H1 (cell line): ENCODE measurements around the gene UBE2M. TPM values are rescaled to one million over a fixed set of nuclear protein-coding genes. Genes with fewer than 3 reads are reported as not detected.

Experiments
- CTCF ChIA-PET: fragments of 300-600 bp; sonication (Branson Sonifier 250); formaldehyde crosslinking; loops from one replicate; lab custom pipeline; 2021; ENCODE audit not compliant: partially characterized antibody; lab: Charles Lee
- POLR2A ChIA-PET: fragments of 300-600 bp; sonication (Branson Sonifier 250); formaldehyde crosslinking; loops from one replicate; lab custom pipeline; 2021; ENCODE audit warnings: inconsistent platforms; ENCODE audit not compliant: partially characterized antibody; lab: Charles Lee
- DNase-seq, 2 experiments: peaks; one replicate each; pipeline versions ENCODE4 v3.0.0 to v3.0.0-alpha.2; 2010 to 2022; ENCODE audit warnings: low spot score in 2 of 2, low read depth in 1 of 2, mixed read lengths in 1 of 2
- FAIRE-seq: peaks from 2 replicates; lab custom pipeline; 2011; peaks lifted over from hg19 to GRCh38; lab: Jason Lieb, UNC
- H2AFZ ChIP-seq: 2 replicates; pipeline ENCODE4 v1.8.1; 2012; ENCODE audit warnings: low read length, inconsistent platforms
- H2AK5ac ChIP-seq: 2 replicates; pipeline ENCODE4 v1.6.1; 2013; ENCODE audit warnings: low read depth, low read length
- H2BK120ac ChIP-seq: replicated peaks from 2 replicates; pipeline ENCODE3; 2013; ENCODE audit warnings: low read depth, low read length, inconsistent platforms
- H2BK12ac ChIP-seq: 2 replicates; pipeline ENCODE4 v1.6.1; 2013; ENCODE audit warnings: low read depth, low read length
- H2BK15ac ChIP-seq: 2 replicates; pipeline ENCODE4 v1.6.1; 2013; ENCODE audit warnings: low read length
- H2BK20ac ChIP-seq: 2 replicates; pipeline ENCODE4 v1.6.1; 2013; ENCODE audit warnings: low read length
- H2BK5ac ChIP-seq: 2 replicates; pipeline ENCODE4 v1.6.1; 2013; ENCODE audit warnings: low read depth, low read length
- H3K14ac ChIP-seq: 2 replicates; pipeline ENCODE4 v1.6.1; 2013; ENCODE audit warnings: inconsistent platforms; ENCODE audit not compliant: insufficient read length
- H3K18ac ChIP-seq: 2 replicates; pipeline ENCODE4 v1.6.1; 2013; ENCODE audit warnings: low read length; ENCODE audit errors: extremely low read depth
- H3K23ac ChIP-seq: 2 replicates; pipeline ENCODE4 v1.6.1; 2013; ENCODE audit warnings: inconsistent platforms; ENCODE audit not compliant: insufficient read length
- H3K23me2 ChIP-seq: 2 replicates; pipeline ENCODE4 v1.6.1; 2013; ENCODE audit warnings: low read depth, low read length
- H3K27ac ChIP-seq: 2 replicates; pipeline ENCODE4 v1.6.1; 2011; ENCODE audit warnings: low read depth, low read length, inconsistent platforms
- H3K27me3 ChIP-seq, 4 experiments: replicated peaks in 1 of 4; 1 replicate in 1 of 4; 2 replicates in 3 of 4; pipeline versions ENCODE4 v1.6.1 to v1.8.1; 2011 to 2013; ENCODE audit warnings: low read length in 3 of 4, mild to moderate bottlenecking in 3 of 4, inconsistent platforms in 2 of 4, mixed read lengths in 2 of 4, moderate library complexity in 1 of 4; ENCODE audit not compliant: control insufficient read depth in 3 of 4, insufficient read depth in 3 of 4; ENCODE audit errors: extremely low read depth in 1 of 4
- H3K36me3 ChIP-seq, 4 experiments: 2 replicates each; pipeline versions ENCODE4 v1.6.1 to v1.8.1; 2011 to 2013; ENCODE audit warnings: mild to moderate bottlenecking in 4 of 4, low read length in 3 of 4, moderate library complexity in 2 of 4, control low read depth in 1 of 4, inconsistent platforms in 1 of 4; ENCODE audit not compliant: insufficient read depth in 4 of 4, control insufficient read depth in 2 of 4
- H3K4ac ChIP-seq: replicated peaks from 2 replicates; pipeline ENCODE3; 2013; ENCODE audit warnings: low read length, low read depth, mixed read lengths, inconsistent platforms; ENCODE audit not compliant: insufficient read length
- H3K4me1 ChIP-seq, 4 experiments: replicated peaks in 1 of 4; 1 replicate in 1 of 4; 2 replicates in 3 of 4; pipeline versions ENCODE4 v1.6.1 to v1.8.1; 2011 to 2013; ENCODE audit warnings: low read length in 3 of 4, inconsistent platforms in 2 of 4, mixed read lengths in 1 of 4; ENCODE audit not compliant: insufficient read depth in 4 of 4, control insufficient read depth in 3 of 4
- H3K4me2 ChIP-seq, 2 experiments: 2 replicates each; pipeline versions ENCODE4 v1.6.1 to v1.8.1; 2011 to 2013; ENCODE audit warnings: low read depth in 2 of 2, low read length in 2 of 2, control low read depth in 1 of 2, inconsistent platforms in 1 of 2, mild to moderate bottlenecking in 1 of 2; ENCODE audit not compliant: insufficient read depth in 1 of 2
- H3K4me3 ChIP-seq, 4 experiments: fragments of 200-600, 300-600 bp in 1 of 4; sonication (generic), shearing (Covaris generic), sonication (Bioruptor Twin) in 1 of 4; 2 replicates each; pipeline versions ENCODE4 v1.5.1 to v1.8.1; 2011 to 2016; ENCODE audit warnings: low read length in 4 of 4, low read depth in 3 of 4, control low read depth in 2 of 4, inconsistent platforms in 2 of 4, mild to moderate bottlenecking in 2 of 4, mixed read lengths in 1 of 4, moderate library complexity in 1 of 4; ENCODE audit not compliant: insufficient read depth in 2 of 4; ENCODE audit errors: extremely low read depth in 1 of 4
- H3K56ac ChIP-seq: replicated peaks from 2 replicates; pipeline ENCODE3; 2013; ENCODE audit warnings: low read depth, mild to moderate bottlenecking, mixed read lengths, low read length, inconsistent platforms; ENCODE audit not compliant: insufficient read length
- H3K79me1 ChIP-seq: 2 replicates; pipeline ENCODE4 v1.6.1; 2013; ENCODE audit warnings: low read depth, low read length, control low read depth
- H3K79me2 ChIP-seq, 2 experiments: 2 replicates each; pipeline versions ENCODE4 v1.6.1 to v1.8.1; 2012 to 2013; ENCODE audit warnings: low read length in 2 of 2, mild to moderate bottlenecking in 2 of 2, inconsistent platforms in 1 of 2; ENCODE audit not compliant: insufficient read depth in 2 of 2, control insufficient read depth in 1 of 2
- H3K9ac ChIP-seq, 4 experiments: replicated peaks in 1 of 4; 1 replicate in 1 of 4; 2 replicates in 3 of 4; pipeline versions ENCODE4 v1.6.1 to v1.8.1; 2011 to 2013; ENCODE audit warnings: low read depth in 3 of 4, low read length in 3 of 4, control low read depth in 2 of 4, mild to moderate bottlenecking in 2 of 4, moderate library complexity in 2 of 4, inconsistent platforms in 1 of 4; ENCODE audit errors: extremely low read depth in 1 of 4
- H3K9me3 ChIP-seq, 2 experiments: 2 replicates each; pipeline versions ENCODE4 v1.6.1 to v1.8.1; 2012 to 2013; ENCODE audit warnings: mild to moderate bottlenecking in 2 of 2, moderate library complexity in 2 of 2, control low read depth in 1 of 2, inconsistent platforms in 1 of 2, low read depth in 1 of 2, low read length in 1 of 2, mixed read lengths in 1 of 2; ENCODE audit not compliant: insufficient read depth in 2 of 2
- H4K20me1 ChIP-seq, 2 experiments: replicated peaks in 1 of 2; 2 replicates each; pipeline versions ENCODE3 to v1.8.1; 2011 to 2013; ENCODE audit warnings: inconsistent platforms in 2 of 2, low read length in 2 of 2, mild to moderate bottlenecking in 1 of 2; ENCODE audit not compliant: insufficient read depth in 2 of 2, control insufficient read depth in 1 of 2
- H4K5ac ChIP-seq: 2 replicates; pipeline ENCODE4 v1.6.1; 2013; ENCODE audit warnings: low read length, low read depth, mixed read lengths, inconsistent platforms; ENCODE audit not compliant: insufficient read length
- H4K8ac ChIP-seq: 2 replicates; pipeline ENCODE4 v1.8.0; 2013; ENCODE audit warnings: mild to moderate bottlenecking, moderate library complexity, low read length, inconsistent platforms; ENCODE audit not compliant: insufficient read depth; ENCODE audit errors: extremely low read depth
- H4K91ac ChIP-seq: replicated peaks from 2 replicates; pipeline ENCODE3; 2013; ENCODE audit warnings: low read length, mixed read lengths, inconsistent platforms; ENCODE audit not compliant: insufficient read length
- CBX8 ChIP-seq: fragments of 300-800, 300-1000 bp; sonication (generic); IDR thresholded peaks from 2 replicates; pipeline ENCODE4 v1.7.1; 2016; ENCODE audit warnings: low read depth, low read length, borderline replicate concordance
- CREB1 ChIP-seq: IDR thresholded peaks from 2 replicates; pipeline ENCODE4 v1.6.1; 2012; ENCODE audit warnings: inconsistent platforms
- HDAC6 ChIP-seq: IDR thresholded peaks from one replicate; pipeline ENCODE4 v1.7.1; 2012; ENCODE audit warnings: low read depth, mild to moderate bottlenecking, inconsistent platforms, low read length, moderate library complexity
- KDM1A ChIP-seq: fragments of 200-600, 300-600 bp; sonication (generic); IDR thresholded peaks from 2 replicates; pipeline ENCODE4 v1.7.1; 2016; ENCODE audit warnings: mild to moderate bottlenecking, low read length, borderline replicate concordance
- MAFK ChIP-seq: IDR thresholded peaks from 2 replicates; pipeline ENCODE4 v1.6.1; 2012; ENCODE audit warnings: low read depth, mild to moderate bottlenecking, improper control_type of control experiment, low read length
- POLR2A ChIP-seq, 2 experiments: IDR thresholded peaks; 1 replicate in 1 of 2; 2 replicates in 1 of 2; pipeline ENCODE4 v1.6.1; 2011; ENCODE audit warnings: low read depth in 2 of 2, low read length in 2 of 2, mild to moderate bottlenecking in 2 of 2; ENCODE audit errors: control extremely low read depth in 1 of 2
- RAD21 ChIP-seq, 2 experiments: IDR thresholded peaks in 1 of 2; conservative IDR thresholded peaks in 1 of 2; 2 replicates each; pipeline ENCODE4 v1.6.1; 2011; ENCODE audit warnings: low read depth in 2 of 2, low read length in 2 of 2, improper control_type of control experiment in 1 of 2, inconsistent platforms in 1 of 2, mild to moderate bottlenecking in 1 of 2, moderate library complexity in 1 of 2
- SP4 ChIP-seq: IDR thresholded peaks from 2 replicates; pipeline ENCODE4 v1.6.1; 2012; ENCODE audit warnings: low read length, inconsistent platforms
- WGBS, 2 experiments: shearing (Covaris generic) in 1 of 2; methylation state at CpG; one replicate each; pipeline versions ENCODE4 v1.1.6 to v1.1.7; 2013 to 2015; ENCODE audit warnings: low lambda C conversion rate in 2 of 2, mixed read lengths in 2 of 2, inconsistent platforms in 1 of 2, low coverage in 1 of 2, missing lambda C conversion rate in 1 of 2; ENCODE audit not compliant: insufficient replicate concordance in 2 of 2, insufficient coverage in 1 of 2, insufficient read length in 1 of 2; ENCODE audit errors: extremely low coverage in 1 of 2, missing lambda C conversion rate in 1 of 2; 5-methylcytosine and 5-hydroxymethylcytosine counted together
- polyA plus RNA-seq, 7 experiments: library from polyadenylated mRNA; depleted of rRNA in 3 of 7; stranded (reverse) in 5 of 7; unstranded in 2 of 7; fragments of >200 nt in 5 of 7; fragments of 200-250 nt in 2 of 7; gene quantifications; 1 replicate in 5 of 7; 2 replicates in 1 of 7; 4 replicates in 1 of 7; pipeline versions ENCODE4 v1.2.1 to v1.2.3, GENCODE V29; 2011 to 2013; ENCODE audit warnings: missing spikeins in 2 of 7, mixed read lengths in 2 of 7
- total RNA-seq: library from RNA; stranded (reverse); fragmentation: NEBNext Ultra II Directional; extraction: Animal tissue kit (Norgen Biotek cat#: 25700); gene quantifications from 2 replicates; pipeline ENCODE4 v1.2.1, GENCODE V29; 2021

UBE2M gene
- total and polyA plus RNA-seq, 2 of the 8 experiments (the other 6 are each of a cell fraction or from before 2014, with no cell fraction given), result 93.8 to 114 TPM

GRCh38 chr19:58570770-58571574 lies 12.6 kb upstream of the UBE2M start:
- DNase-seq (no peak), FAIRE-seq (no peak)
- Histone ChIP-seq H3K4me1 (peaks cover 0 to 10% (median 1%) of the 10 kb centered on the region in 4 experiments; a peak in 3 of 7 replicates), H3K14ac (no peak overlapping the region), H2BK120ac (no peak overlapping the region), H4K91ac (no peak overlapping the region), H3K27ac (no peak overlapping the region), H4K20me1 (peaks cover 0 to 2% of the 10 kb centered on the region in 2 experiments), H3K23ac (no peak overlapping the region), H2BK20ac (no peak overlapping the region), H3K18ac (no peak overlapping the region), H3K23me2 (peaks cover 15% of the 10 kb centered on the region), H2BK12ac (no peak overlapping the region), H3K27me3 (no peaks in the 10 kb centered on the region), H4K5ac (no peak overlapping the region), H4K8ac (peak overlapping the region; percentile 20), H2AK5ac (no peak overlapping the region), H2BK15ac (no peak overlapping the region), H2BK5ac (no peak overlapping the region), H3K56ac (no peak overlapping the region), H3K4me3 (no peak overlapping the region), H3K79me2 (no peaks in the 10 kb centered on the region), H2AFZ (no peak overlapping the region), H3K9ac (no peak overlapping the region), H3K36me3 (peaks cover 2 to 9% (median 7%) of the 10 kb centered on the region in 4 experiments; a peak in 3 of 8 replicates), H3K9me3 (no peaks in the 10 kb centered on the region), H3K79me1 (no peaks in the 10 kb centered on the region), H3K4ac (no peak overlapping the region), H3K4me2 (no peak overlapping the region; a peak in 1 of 4 replicates)
- ChIA-PET POLR2A (interaction anchor here (0.6 to 17.2 kb wide), 4 partner anchors 10 to 1182 kb away, joined by 3 to 434 read pairs (median 42); partner anchors contain the start of genes CHMP2A, TRIM28, UBE2M and ZBTB45), CTCF (interaction anchor here (0.8 to 2.4 kb wide), 4 partner anchors 9 to 51 kb away, joined by 3 to 14 read pairs (median 6); partner anchors contain the start of genes TRIM28 and ZBTB45)
- WGBS, 2 experiments, result 87% methylated on average over 25 of the region's 25 CpGs; no CpG with 5 or more reads in 1 of the 2 experiments
- TF ChIP-seq KDM1A (no peak), HDAC6 (no peak), CBX8 (no peak), MAFK (no peak), POLR2A (IDR thresholded peaks at IDR 0.05; ENCODE audit: control extremely low read depth in 1 of 2, low read depth in 2 of 2, low read length in 2 of 2) (no peak), CREB1 (no peak), RAD21 (IDR thresholded peaks at IDR 0.05 in 1 of 2, conservative IDR thresholded peaks at IDR 0.05 in 1 of 2; ENCODE audit: low read depth in 2 of 2, low read length in 2 of 2) (no peak), SP4 (no peak)
